Inferior parietal cortex (tissue), 1 donor: ENCODE measurements around the gene PKD2.
A peak's percentile ranks its signal among the peaks of the same experiment; 100 is the strongest.

Experiments
- DNase-seq: peaks from one replicate; pipeline ENCODE4 v3.0.0-alpha.2; 2016; ENCODE audit errors: extremely low spot score

PKD2 gene

DNA sequence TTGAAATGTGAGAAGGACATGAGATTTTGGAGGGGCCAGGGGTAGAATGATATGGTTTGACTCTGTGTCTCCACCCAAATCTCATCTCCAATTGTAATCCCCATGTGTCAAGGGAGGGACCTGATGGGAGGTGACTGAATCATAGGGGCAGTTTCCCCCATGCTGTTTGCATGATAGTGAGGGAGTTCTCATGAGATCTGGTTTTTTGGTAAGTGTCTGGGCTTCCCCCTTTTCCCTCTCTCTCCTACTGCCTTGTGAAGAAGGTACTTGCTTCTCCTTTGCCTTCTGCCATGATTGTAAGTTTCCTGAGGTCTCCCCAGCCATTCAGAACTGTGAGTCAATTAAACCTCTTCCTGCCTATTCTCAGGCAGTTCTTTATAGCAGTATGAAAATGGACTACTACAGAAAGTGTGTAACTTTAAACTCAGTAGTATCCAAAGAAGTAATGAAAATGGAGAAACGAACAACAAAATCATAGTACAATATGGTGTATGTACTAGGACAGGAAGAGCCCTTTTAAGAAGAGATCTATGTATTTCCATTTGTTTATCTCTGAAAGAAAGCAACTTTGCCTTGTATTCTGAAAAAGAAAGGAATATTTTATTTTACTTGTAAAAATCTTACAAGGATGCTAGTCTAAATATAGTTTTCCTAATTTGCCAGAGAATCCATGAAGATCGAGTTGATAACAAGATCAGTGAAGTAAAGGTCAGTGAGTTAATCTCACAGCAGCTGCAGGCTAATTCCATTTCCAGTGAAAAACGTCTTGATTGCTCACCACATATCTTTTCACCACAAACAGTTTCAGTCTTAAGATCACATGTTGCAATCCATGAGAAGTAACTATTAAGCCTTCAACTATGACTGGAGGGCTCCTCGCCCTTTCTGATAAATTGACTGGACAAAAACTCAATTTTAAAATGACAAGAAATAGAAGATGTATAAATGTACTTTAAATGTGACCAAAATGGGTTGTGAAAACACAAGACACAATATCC lies 20.5 kb downstream of the PKD2 start:
- DNase-seq: no peak

DNA sequence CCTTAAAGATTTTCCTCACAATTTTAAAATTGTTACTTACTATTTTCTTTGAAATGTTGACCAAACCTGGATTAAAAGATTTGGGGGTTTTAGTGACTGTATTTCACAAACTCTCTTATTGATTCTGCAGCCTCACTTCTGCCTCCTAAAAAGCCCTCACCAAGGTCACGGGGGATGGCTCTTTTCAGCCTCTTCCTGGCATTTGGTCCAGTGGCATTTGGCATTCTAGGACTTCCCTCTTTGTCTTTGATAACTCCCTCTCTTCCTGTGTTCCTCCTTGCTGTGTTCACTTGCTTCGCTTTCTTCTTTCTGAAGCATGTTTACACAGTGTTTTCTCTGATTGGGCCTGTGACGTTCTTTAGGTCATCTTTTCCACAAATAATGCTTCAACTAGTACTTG lies 21.5 kb downstream of the PKD2 start:
- DNase-seq: no peak

DNA sequence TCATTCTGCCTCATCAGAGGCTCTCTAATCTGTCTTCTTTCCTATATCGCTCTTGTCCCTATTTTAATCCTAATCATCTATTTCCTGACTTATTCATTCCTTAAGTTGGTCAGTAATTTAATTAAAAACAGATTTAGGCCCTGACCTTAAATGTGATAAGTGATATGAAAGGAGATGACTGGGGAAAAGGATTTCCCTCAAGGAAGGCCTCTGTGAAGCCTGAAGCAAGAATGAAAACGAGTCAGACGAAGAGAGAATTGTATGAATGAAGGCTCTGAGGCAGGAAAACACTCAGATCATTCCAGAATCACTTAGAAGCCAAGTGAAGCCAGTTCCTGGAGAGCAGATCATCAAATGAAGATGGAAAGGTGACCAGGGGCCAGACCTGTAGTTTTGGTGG lies 22.1 kb downstream of the PKD2 start:
- no peak for DNase-seq

DNA sequence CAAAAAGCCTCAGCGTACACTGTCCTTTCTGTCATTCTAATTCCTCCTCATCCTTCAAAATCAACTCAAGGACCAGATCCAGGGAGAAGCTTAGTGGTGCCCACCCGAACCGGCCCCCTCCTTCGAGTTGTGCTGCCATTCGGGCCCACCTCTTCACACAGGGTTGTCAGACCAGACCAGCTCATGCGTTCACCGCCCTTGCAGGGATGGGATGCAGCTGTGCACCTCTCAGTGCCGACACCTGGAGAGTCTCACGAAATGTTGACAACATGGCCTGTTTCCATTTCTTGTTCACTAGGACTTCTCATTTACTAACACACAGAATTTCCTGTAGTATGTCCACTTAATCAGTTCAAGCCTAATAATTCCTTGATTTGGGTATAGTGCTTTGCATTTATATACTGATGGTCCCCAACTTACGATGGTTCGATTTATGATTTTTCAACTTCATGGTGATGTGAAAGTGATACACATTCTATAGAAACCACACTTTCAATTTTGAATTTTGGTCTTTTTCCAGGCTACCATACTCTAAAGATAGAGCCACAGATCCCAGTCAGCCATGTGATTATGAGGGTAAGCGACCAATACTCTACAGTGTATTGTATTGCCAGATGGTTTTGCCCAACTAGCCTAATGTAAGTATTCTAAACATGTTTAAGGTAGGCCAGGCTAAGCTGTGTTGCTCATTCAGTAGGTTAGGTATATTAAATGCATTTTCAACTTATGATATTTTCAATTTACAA lies 23.3 kb downstream of the PKD2 start:
- no peak for DNase-seq

DNA sequence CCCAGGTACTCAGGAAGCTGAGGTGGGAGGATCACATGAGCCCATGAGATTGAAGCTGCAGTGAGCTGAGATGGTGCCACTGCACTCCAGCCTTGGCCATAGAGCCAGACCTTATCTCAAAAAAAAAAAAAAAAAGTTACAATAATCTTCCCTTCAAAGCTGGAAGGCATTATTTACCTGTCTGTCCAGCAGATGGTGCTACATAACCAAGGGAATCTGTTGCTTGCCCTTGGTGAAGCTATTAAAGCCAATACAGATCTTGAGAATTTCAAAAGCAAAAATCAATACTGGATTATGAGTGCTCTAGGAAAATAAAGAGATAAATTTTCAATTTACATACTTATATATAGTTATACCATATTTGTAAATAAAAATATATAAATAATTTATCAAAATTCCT lies 25.9 kb downstream of the PKD2 start:
- peak; percentile 69 for DNase-seq

DNA sequence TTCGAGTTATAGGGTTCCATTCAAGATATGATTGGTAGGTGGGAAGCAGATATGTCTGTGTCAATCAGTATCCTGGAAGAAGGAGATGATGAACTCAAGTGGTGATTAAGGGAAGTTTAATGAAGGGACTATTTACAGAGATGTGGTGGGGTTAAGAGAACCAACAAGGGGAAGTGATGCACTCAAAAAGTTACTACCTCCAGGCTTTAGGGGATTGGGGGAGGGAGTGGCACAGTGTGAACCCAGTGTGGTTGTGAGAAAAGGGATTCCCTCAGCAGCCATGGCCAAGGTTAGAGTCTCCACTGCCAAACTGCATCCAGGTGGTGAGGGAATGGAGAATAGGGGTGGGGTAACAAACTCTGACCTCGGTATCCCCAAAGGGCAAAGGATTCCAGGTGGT lies 27.9 kb downstream of the PKD2 start:
- no peak for DNase-seq

DNA sequence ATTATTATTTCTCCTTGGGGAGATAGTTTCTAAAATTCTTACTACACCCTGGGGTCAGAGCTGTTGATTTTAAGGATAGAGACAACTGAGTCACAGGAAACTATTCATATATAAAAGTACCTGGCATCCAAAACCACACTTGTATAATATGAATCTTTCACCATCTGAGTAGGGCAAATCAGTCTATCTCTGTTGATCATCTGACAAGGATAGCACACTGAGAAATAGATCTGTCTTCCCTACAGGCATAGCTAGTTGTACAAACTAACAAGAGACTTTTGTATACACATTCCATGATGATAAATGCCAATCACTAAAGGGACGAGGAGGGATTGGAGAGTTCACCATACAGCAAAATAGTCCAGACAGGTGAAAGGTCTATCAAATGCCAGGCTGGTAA lies 30.0 kb downstream of the PKD2 start:
- no peak for DNase-seq

DNA sequence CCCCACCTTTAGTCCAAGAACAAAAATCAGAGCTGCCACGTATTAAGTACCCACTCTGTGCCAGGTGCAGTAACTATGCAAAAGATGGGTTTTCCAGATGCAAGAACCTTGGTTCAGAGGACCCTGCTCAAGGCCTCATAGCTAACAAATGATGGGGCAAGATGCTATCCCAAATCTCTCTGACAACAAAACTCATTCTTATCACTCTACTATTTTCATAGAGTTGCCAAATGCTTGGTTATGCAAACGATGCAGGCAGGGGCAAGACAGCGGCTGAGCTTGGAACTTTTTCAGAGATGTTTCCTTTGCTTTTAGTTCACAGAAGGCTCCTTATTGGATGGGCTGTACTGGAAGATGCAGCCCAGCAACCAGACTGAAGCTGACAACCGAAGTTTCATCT lies 30.5 kb downstream of the PKD2 start:
- no peak for DNase-seq

DNA sequence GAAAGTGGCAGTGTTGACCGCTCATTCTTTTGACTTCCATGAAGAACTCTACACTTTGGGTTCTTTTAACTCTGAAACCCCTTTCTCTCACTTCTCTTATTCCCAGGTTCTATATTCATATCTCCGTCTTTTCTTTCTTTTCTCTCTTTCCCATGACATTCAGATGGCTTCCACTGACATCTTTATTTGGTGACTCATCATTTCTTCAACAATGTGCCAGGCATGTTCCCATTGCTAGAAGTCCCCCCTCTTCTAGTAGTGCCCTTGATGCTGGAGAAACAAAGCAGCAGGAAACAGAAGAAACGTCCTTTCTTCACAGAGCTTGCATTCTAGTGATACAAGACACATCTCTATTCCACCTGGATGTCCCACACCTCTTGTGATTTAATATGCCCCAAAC lies 33.3 kb downstream of the PKD2 start:
- no peak for DNase-seq

DNA sequence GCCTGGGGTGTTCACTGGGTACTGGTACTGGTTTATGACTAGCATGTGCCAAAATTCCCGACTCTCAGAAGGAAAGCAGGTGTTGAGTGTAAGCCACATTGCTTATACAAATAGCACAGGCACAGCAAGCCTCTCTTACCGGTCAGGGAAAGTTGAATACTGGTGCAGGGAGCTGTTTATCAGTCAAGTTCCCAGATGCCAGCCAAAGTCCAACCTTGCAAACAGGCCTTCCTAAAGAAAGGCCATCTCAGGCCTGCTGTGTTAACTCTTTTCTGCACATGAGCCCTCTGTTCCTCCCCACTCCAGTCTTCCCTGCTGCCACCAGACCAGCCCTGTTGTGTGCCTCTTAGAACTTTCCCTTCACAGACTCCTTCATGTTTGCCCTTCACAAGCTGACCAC lies 34.2 kb downstream of the PKD2 start:
- no peak for DNase-seq

DNA sequence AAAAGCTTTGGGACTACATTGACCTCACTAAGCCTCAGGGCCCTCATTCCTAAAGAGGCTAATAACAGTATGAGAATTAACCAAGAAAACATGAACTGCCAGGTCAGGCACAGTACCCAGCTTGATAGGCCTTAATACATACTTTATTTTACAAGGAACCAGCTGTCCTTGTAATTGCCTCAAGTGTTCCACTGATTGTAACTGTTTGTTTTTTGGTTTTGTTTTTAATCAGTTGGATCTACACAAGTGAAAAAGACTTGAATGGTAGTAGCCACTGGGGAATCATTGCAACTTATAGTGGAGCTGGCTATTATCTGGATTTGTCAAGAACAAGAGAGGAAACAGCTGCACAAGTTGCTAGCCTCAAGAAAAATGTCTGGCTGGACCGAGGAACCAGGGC lies 35.6 kb downstream of the PKD2 start:
- no peak for DNase-seq

DNA sequence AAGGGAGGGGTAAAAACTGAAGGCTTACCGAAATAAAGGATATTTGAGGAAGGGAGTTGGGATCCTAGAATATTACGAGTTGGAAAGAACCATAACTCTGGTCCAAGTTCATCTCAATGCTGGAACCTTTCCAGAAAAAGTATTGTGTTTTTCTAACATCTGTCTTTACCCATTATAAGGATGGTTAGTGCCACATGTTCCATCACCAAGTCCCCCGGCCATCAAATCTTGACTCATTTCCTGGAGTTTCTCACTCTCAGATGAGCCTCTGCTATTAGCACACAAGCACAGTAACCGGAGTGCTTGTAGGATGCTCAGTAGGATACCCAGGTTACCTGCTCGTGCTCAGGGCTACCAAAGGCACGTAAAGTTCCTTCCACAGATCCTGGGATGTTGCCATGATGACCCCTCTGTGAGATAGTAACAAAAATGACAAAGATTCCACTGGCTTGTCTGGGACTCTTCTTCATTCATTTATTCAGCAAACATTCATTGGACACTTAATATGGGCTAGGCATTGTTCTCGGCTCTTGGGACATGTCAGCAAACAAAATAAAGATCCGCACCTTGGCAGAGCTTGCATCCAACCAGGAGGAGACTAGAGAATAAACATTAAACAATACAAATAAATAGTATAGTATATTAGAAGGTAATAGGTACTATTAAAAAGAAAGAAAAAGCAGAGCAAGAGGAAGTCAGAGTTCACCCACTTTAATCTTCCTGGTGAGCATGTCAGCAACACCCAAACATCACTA lies 36.3 kb downstream of the PKD2 start:
- no peak for DNase-seq

DNA sequence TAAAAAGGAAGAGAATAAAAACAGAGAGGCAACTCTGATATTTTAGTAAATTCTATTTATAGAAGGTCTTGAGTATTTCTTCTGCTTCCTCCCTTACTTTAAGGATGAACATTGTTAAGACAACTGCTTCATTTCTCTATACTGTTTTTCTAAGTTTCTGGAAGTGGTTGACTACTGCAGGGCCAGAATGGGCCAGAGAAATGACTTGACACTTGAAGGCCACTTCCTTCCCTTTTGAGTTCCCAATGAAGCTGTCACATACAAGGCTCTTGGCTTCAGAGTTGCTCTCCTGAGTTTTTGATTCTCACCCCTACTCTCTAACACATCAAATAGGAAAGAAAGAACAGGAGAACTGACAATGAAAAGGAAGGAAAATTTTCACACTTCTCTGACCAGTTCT lies 37.6 kb downstream of the PKD2 start:
- no peak for DNase-seq

DNA sequence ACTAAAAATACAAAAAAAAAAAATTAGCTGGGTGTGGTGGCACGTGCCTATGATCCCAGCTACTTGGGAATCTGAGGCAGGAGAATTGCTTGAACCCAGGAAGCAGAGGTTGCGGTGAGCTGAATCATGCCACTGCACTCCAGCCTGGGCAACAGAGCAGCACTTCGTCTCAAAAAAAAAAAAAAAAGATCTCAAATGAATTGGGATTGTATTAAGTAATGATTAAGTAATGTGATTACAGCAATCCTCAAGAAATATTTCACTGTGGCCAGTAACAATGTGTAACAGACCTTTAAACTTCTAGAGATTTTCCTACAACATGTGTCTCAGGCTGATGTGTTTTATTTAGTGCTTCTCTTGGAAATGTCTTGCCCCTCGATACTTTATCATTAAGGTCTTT lies 46.8 kb downstream of the PKD2 start:
- DNase-seq: no peak

DNA sequence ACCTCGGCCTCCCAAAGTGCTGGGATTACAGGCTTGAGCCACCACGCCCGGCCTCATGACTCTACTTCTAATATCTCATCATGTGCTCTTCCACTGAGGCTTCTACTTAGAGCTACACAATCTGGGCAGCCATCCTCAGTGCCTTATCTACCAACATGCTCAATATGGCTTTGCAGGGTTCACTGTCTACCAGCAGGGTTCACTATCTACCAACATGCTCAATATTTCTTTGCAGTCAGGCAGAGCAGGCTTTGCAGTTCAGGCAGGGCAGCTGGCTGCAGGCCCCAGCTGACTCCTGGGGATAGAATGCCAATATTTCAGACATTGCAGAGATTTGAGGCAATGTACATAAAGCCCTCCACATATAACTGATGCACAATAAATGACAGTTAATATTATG lies 47.5 kb downstream of the PKD2 start:
- peak; percentile 7 for DNase-seq

DNA sequence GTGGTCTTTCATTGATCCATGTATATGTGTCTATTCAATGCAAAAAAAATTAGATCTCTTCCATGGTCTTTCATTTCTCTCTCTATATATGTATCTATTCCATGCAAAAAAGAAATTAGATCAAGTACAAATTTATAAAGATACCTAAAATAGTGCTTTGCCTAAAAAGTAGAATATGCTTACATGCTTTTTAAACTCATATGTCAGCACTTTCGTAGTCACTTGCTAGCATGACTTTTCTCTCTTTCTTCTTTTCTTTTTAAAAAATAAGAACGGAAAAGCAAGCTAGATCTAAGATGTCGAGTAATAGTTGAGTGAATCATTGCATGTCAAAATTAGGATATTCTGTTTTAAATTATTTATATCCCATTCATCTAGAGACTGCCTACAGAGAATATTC lies 50.9 kb downstream of the PKD2 start:
- no peak for DNase-seq

DNA sequence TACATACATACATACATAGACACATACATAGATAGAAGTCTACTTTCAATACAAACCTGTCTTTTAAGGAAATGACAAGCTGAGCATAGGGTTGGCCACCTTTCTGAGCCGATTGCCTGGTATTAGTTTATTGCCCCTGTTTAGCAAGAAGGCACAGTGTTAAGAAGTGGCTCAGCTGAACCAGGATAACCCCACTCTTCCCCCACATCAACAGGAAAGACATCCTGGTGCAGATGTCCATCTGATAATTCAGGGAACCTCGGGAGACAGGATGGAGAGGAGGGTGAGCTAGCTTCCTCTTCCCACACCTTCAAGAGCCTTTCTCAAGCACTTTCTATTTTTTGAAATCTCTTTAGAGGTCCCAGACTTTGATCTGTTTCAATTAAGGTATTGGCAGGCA lies 52.3 kb downstream of the PKD2 start:
- DNase-seq: no peak

DNA sequence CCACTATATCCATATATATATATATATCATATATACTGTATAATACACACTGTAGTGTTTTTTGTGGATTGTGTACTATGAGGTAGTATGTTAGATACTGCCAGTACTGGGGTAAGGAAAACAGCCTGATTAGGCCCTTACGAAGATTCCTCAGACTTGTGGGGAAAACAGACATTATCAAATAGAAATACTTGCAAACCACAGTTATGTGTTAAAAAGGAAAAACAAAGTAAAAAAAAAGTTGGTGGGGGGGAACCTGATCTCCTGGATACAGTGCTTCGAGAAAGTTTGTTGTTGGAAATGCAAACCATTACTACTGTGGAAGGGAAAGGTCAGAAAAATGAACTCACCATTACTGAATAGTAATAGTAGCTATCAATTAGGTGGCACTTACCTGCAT lies 53.0 kb downstream of the PKD2 start:
- DNase-seq: no peak

DNA sequence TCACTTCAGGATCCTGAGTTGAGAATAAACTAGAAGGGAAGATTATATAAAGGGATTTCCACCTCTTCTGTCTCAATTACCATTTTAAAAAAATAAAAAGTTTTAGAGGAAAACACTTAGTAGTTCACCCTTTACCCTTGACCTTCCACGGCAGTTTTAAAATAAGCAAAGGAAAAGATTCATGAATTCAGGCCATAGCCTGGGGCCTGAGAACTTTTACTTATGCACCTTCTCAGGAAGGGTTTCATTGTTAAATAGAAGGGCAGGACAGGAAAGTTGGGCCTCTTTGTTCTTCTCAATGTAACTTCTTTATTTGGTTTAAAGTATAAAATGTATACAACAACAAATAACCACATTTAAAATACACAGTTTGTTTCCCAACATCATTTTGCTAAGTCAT lies 54.9 kb downstream of the PKD2 start:
- no peak for DNase-seq

DNA sequence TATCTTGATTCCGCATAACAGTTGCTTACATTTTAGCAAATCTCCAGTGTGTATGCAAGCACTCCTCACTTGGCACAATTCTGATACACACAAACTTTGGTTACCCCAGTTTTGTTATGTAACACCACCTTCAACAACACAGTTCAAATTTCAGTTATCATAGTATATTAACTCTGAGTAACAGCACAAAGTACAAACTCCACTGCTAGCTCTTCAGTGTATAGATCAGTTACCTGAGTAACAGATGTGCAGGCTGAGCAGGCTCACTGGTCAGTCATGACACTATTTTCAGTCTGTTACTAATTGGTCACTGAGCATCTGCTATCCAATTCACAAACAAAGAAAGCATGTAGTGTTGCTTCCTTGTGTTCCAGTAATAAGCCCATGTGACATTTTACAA lies 55.4 kb downstream of the PKD2 start:
- no peak for DNase-seq

DNA sequence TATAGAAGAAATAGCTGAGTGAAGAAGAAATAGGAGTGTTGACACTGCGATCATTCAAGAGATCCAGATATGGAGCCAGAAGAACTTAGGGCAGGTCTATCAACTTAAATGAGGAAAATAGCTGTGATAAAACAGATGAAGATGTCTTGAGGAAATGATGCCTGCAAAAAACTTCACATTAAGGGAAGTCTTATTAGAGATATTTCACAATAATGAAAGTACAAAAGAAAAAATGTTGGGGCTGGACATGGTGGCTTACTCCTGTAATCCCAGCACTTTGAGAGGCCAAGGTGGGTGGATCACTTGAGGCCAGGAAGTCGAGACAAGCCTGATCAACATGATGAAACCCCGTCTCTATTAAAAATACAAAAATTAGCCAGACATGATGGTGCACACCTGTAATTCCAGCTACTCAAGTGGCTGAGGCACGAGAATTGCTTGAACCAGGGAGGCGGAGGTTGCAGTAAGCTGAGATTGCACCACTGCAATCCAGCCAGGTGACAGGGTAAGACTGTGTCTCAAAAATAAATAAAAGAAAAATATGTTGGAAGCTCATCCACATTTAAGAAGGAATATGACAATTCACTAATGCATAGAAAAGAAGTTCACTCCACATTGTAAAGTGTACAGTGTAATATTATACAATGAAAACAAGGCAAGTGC lies 56.3 kb downstream of the PKD2 start:
- no peak for DNase-seq

DNA sequence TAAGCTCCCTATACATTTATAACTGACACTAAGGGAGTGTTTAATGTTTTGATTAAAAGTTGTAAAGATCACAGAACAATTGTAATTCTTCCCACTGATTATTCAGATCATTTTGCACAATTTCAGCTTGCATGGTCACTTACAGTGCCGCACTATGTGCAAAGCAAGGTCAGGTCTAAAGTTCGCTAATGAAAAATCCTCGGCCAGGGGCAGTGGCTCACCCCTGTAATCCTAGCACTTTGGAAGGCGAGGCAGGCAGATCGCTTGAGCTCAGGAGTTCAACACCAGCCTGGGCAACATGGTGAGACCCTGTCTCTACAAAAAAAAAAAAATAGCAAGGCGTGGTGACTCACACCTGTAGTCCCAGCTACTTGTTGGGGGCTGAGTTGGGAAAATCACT lies 57.0 kb downstream of the PKD2 start:
- DNase-seq: no peak
